SK-N-SH treated with all-trans-retinoic acid at 6 μM for 48 hours (cell line): ENCODE results near the gene SLC35G6.

ENCODE experiments used
- ATAC-seq: fragments of 200-7000 bp; cut with Tn5 transposase; 3 replicates; pipeline ENCODE4 v1.9.1; 2020; ENCODE audit warnings: mild to moderate bottlenecking, moderate library complexity
- ARNTL ChIP-seq: fragments of 450-650 bp; formaldehyde crosslinking; IDR thresholded peaks from 2 replicates; pipeline ENCODE4 v1.5.0; 2020; ENCODE audit warnings: low read depth, mild to moderate bottlenecking, moderate library complexity, borderline replicate concordance
- BACH2 ChIP-seq: fragments of 250-450 bp; sonication (Bioruptor Pico); IDR thresholded peaks from 2 replicates; pipeline ENCODE4 v1.9.0; 2021; ENCODE audit warnings: mild to moderate bottlenecking, borderline replicate concordance
- CSDC2 ChIP-seq: fragments of 250-450 bp; sonication (Bioruptor Pico); IDR thresholded peaks from 2 replicates; pipeline ENCODE4 v1.5.0; 2020; ENCODE audit warnings: mild to moderate bottlenecking, moderate library complexity
- ESRRG ChIP-seq: fragments of 250-450 bp; sonication (Bioruptor Pico); IDR thresholded peaks from 2 replicates; pipeline ENCODE4 v1.6.1; 2021; ENCODE audit warnings: mild to moderate bottlenecking
- GLIS3 ChIP-seq: fragments of 250-450 bp; sonication (Bioruptor Pico); IDR thresholded peaks from 2 replicates; pipeline ENCODE4 v1.5.0; 2020; ENCODE audit warnings: mild to moderate bottlenecking, moderate library complexity
- ISL1 ChIP-seq: fragments of 250-450 bp; sonication (Bioruptor Pico); IDR thresholded peaks from 2 replicates; pipeline ENCODE4 v2.1.2; 2022; ENCODE audit warnings: mild to moderate bottlenecking, moderate library complexity
- OSR1 ChIP-seq: fragments of 250-450 bp; sonication (Bioruptor Pico); IDR thresholded peaks from 2 replicates; pipeline ENCODE4 v1.8.0; 2022; ENCODE audit warnings: moderate library complexity, mild to moderate bottlenecking, inconsistent platforms
- PPARA ChIP-seq: fragments of 250-450 bp; sonication (Bioruptor Pico); IDR thresholded peaks from 2 replicates; pipeline ENCODE4 v1.5.0; 2020; ENCODE audit warnings: mild to moderate bottlenecking, borderline replicate concordance
- RARB ChIP-seq: fragments of 250-450 bp; sonication (Bioruptor Pico); IDR thresholded peaks from 2 replicates; pipeline ENCODE4 v1.8.0; 2021; ENCODE audit warnings: mild to moderate bottlenecking, moderate library complexity
- TCF4 ChIP-seq: fragments of 250-450 bp; sonication (Bioruptor Pico); IDR thresholded peaks from 2 replicates; pipeline ENCODE4 v1.8.0; 2021; ENCODE audit warnings: mild to moderate bottlenecking, moderate library complexity, borderline replicate concordance
- ZC3H10 ChIP-seq: fragments of 250-450 bp; sonication (Bioruptor Pico); IDR thresholded peaks from 2 replicates; pipeline ENCODE4 v1.5.1; 2021; ENCODE audit warnings: mild to moderate bottlenecking, moderate library complexity
- ZFP3 ChIP-seq: fragments of 250-450 bp; sonication (Bioruptor Pico); IDR thresholded peaks from 2 replicates; pipeline ENCODE4 v1.5.0; 2020; ENCODE audit warnings: mild to moderate bottlenecking, moderate library complexity
- ZFP30 ChIP-seq: fragments of 450-650 bp; formaldehyde crosslinking; IDR thresholded peaks from 2 replicates; pipeline ENCODE4 v1.5.0; 2022; ENCODE audit warnings: mild to moderate bottlenecking, moderate library complexity
- ZNF70 ChIP-seq: fragments of 450-650 bp; formaldehyde crosslinking; IDR thresholded peaks from 2 replicates; pipeline ENCODE4 v1.5.0; 2020; ENCODE audit warnings: mild to moderate bottlenecking, moderate library complexity
- ZNF8 ChIP-seq: fragments of 450-650 bp; formaldehyde crosslinking; IDR thresholded peaks from 2 replicates; pipeline ENCODE4 v1.5.0; 2020; ENCODE audit warnings: mild to moderate bottlenecking, moderate library complexity
- TF ChIP-seq, protein P1 (sequence below): fragments of 250-450 bp; sonication (Bioruptor Pico); IDR thresholded peaks from 2 replicates; pipeline ENCODE4 v1.8.0; 2020; ENCODE audit warnings: mild to moderate bottlenecking, moderate library complexity, borderline replicate concordance
- TF ChIP-seq, protein P2 (sequence below): fragments of 250-450 bp; sonication (Bioruptor Pico); IDR thresholded peaks from 2 replicates; pipeline ENCODE4 v1.8.0; 2021; ENCODE audit warnings: low read depth, mild to moderate bottlenecking, moderate library complexity, borderline replicate concordance
- TF ChIP-seq, protein P3 (sequence below): fragments of 250-450 bp; sonication (Bioruptor Pico); IDR thresholded peaks from 2 replicates; pipeline ENCODE4 v1.5.1; 2020; ENCODE audit warnings: low read depth, mild to moderate bottlenecking, moderate library complexity
- TF ChIP-seq, protein P4 (sequence below): fragments of 250-450 bp; sonication (Bioruptor Pico); IDR thresholded peaks from 2 replicates; pipeline ENCODE4 v1.5.0; 2020; ENCODE audit warnings: mild to moderate bottlenecking, moderate library complexity
- TF ChIP-seq, protein P5 (sequence below): fragments of 250-450 bp; sonication (Bioruptor Pico); IDR thresholded peaks from 2 replicates; pipeline ENCODE4 v1.5.1; 2021; ENCODE audit warnings: mild to moderate bottlenecking, moderate library complexity

The SLC35G6 gene

DNA sequence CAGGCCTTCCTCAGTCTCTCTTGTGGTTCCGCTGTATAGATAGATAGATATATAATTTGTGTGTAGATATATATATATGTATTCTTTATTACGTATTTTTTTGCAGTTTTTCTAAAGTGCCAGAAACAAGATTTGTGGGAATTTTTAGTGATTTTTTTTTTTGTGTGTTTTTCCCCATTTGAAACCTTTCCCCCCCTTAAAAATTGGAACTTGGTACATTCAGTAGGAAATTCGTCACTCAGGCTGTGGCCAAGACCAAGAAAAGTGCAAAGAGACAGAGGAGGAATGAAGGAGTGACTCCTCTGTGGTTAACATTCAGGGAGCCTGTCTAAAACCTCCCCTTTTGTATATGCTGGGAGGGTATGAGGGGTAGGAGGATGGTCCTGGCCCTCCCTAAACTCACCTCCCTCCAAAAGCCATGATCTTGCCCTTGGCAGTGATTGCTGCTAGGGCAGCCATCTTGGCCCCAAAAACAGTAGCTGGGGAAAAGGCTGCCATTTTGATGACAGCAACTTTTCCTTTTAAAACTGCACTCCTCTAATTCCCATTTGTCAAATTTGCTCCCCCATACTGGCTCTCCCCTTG is 21.2 kb upstream of the SLC35G6 start:
- TF ChIP-seq, protein P1, sequence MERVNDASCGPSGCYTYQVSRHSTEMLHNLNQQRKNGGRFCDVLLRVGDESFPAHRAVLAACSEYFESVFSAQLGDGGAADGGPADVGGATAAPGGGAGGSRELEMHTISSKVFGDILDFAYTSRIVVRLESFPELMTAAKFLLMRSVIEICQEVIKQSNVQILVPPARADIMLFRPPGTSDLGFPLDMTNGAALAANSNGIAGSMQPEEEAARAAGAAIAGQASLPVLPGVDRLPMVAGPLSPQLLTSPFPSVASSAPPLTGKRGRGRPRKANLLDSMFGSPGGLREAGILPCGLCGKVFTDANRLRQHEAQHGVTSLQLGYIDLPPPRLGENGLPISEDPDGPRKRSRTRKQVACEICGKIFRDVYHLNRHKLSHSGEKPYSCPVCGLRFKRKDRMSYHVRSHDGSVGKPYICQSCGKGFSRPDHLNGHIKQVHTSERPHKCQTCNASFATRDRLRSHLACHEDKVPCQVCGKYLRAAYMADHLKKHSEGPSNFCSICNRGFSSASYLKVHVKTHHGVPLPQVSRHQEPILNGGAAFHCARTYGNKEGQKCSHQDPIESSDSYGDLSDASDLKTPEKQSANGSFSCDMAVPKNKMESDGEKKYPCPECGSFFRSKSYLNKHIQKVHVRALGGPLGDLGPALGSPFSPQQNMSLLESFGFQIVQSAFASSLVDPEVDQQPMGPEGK (CRISPR knock-in tag) = no peak
- TF ChIP-seq GLIS3 (CRISPR knock-in tag) = no peak
- TF ChIP-seq OSR1 = no peak
- TF ChIP-seq, protein P2, sequence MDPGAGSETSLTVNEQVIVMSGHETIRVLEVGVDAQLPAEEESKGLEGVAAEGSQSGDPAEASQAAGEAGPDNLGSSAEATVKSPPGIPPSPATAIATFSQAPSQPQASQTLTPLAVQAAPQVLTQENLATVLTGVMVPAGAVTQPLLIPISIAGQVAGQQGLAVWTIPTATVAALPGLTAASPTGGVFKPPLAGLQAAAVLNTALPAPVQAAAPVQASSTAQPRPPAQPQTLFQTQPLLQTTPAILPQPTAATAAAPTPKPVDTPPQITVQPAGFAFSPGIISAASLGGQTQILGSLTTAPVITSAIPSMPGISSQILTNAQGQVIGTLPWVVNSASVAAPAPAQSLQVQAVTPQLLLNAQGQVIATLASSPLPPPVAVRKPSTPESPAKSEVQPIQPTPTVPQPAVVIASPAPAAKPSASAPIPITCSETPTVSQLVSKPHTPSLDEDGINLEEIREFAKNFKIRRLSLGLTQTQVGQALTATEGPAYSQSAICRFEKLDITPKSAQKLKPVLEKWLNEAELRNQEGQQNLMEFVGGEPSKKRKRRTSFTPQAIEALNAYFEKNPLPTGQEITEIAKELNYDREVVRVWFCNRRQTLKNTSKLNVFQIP = no peak
- no peak for TF ChIP-seq BACH2 (CRISPR knock-in tag)
- TF ChIP-seq ZNF8 = no peak
- no peak for TF ChIP-seq ZNF70 (CRISPR knock-in tag)
- no peak for TF ChIP-seq TCF4
- TF ChIP-seq ESRRG = no peak
- TF ChIP-seq, protein P3, sequence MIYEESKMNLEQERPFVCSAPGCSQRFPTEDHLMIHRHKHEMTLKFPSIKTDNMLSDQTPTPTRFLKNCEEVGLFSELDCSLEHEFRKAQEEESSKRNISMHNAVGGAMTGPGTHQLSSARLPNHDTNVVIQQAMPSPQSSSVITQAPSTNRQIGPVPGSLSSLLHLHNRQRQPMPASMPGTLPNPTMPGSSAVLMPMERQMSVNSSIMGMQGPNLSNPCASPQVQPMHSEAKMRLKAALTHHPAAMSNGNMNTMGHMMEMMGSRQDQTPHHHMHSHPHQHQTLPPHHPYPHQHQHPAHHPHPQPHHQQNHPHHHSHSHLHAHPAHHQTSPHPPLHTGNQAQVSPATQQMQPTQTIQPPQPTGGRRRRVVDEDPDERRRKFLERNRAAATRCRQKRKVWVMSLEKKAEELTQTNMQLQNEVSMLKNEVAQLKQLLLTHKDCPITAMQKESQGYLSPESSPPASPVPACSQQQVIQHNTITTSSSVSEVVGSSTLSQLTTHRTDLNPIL (CRISPR knock-in tag) = no peak
- no peak for TF ChIP-seq ZFP30 (CRISPR knock-in tag)
- TF ChIP-seq ISL1 (CRISPR knock-in tag) = no peak
- no peak for TF ChIP-seq RARB (CRISPR knock-in tag)
- TF ChIP-seq ZFP3 (CRISPR knock-in tag) = no peak
- ATAC-seq = no peak

DNA sequence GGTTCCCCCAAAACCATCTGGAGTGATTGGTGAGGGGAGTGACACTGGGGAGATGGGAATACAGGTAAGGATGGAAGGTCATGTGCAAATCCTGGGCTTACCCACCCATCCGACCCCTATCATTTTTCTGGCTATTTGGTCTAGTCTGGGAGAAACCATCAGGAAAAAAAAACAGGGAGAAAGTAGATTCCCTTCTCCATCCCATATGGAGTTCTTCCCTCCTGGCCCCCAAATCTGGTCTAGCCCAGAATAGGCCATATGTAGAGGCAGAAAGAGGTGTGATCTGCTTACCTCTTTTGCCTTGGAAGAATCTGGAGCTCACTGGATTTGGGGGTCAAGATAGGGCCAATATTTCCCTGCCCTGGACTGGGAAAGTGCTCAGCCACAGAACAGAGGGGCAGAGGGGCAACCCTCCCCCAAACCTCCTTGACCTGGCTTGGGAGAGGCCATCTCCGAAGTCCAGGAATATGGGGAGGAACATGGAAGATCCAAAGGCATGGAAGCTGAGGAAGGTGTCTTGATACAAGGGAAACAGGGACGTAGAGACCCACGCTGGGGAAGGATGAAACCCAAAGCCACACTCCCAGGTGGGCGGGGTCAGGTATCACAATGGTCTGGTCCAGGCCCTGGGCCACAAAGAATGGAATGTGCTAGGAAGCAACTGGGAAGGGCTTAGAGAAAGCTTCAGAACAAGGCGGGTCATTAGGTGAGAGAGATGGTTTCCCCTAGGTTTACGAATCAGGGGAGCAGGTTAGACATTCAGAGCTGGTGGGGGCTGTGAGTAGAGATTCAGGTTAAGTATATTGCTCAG is 20.2 kb upstream of the SLC35G6 start:
- no peak for ATAC-seq
- no peak for TF ChIP-seq ARNTL (CRISPR knock-in tag)
- TF ChIP-seq ZNF8 = no peak
- TF ChIP-seq PPARA = no peak
- TF ChIP-seq TCF4 = no peak
- no peak for TF ChIP-seq ZC3H10 (CRISPR knock-in tag)
- TF ChIP-seq, protein P4, sequence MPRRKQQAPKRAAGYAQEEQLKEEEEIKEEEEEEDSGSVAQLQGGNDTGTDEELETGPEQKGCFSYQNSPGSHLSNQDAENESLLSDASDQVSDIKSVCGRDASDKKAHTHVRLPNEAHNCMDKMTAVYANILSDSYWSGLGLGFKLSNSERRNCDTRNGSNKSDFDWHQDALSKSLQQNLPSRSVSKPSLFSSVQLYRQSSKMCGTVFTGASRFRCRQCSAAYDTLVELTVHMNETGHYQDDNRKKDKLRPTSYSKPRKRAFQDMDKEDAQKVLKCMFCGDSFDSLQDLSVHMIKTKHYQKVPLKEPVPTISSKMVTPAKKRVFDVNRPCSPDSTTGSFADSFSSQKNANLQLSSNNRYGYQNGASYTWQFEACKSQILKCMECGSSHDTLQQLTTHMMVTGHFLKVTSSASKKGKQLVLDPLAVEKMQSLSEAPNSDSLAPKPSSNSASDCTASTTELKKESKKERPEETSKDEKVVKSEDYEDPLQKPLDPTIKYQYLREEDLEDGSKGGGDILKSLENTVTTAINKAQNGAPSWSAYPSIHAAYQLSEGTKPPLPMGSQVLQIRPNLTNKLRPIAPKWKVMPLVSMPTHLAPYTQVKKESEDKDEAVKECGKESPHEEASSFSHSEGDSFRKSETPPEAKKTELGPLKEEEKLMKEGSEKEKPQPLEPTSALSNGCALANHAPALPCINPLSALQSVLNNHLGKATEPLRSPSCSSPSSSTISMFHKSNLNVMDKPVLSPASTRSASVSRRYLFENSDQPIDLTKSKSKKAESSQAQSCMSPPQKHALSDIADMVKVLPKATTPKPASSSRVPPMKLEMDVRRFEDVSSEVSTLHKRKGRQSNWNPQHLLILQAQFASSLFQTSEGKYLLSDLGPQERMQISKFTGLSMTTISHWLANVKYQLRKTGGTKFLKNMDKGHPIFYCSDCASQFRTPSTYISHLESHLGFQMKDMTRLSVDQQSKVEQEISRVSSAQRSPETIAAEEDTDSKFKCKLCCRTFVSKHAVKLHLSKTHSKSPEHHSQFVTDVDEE (CRISPR knock-in tag) = no peak
- TF ChIP-seq CSDC2 = no peak
- no peak for TF ChIP-seq GLIS3 (CRISPR knock-in tag)
- TF ChIP-seq OSR1 = no peak
- no peak for TF ChIP-seq ZFP3 (CRISPR knock-in tag)
- TF ChIP-seq, protein P2 = no peak
- TF ChIP-seq BACH2 (CRISPR knock-in tag) = no peak
- TF ChIP-seq RARB (CRISPR knock-in tag) = no peak
- TF ChIP-seq, protein P5, sequence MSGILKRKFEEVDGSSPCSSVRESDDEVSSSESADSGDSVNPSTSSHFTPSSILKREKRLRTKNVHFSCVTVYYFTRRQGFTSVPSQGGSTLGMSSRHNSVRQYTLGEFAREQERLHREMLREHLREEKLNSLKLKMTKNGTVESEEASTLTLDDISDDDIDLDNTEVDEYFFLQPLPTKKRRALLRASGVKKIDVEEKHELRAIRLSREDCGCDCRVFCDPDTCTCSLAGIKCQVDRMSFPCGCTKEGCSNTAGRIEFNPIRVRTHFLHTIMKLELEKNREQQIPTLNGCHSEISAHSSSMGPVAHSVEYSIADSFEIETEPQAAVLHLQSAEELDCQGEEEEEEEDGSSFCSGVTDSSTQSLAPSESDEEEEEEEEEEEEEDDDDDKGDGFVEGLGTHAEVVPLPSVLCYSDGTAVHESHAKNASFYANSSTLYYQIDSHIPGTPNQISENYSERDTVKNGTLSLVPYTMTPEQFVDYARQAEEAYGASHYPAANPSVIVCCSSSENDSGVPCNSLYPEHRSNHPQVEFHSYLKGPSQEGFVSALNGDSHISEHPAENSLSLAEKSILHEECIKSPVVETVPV (CRISPR knock-in tag) = no peak
- TF ChIP-seq ESRRG = no peak
- TF ChIP-seq, all 23 proteins: peak for 0
